ENCODE measurements around the gene GPR153. TPM values are rescaled to one million over a fixed set of nuclear protein-coding genes. Genes with fewer than 3 reads are reported as not detected.

GPR153 gene
- total RNA-seq, 2 experiments from 2014 or later: 0.34 to 0.41 TPM

DNA sequence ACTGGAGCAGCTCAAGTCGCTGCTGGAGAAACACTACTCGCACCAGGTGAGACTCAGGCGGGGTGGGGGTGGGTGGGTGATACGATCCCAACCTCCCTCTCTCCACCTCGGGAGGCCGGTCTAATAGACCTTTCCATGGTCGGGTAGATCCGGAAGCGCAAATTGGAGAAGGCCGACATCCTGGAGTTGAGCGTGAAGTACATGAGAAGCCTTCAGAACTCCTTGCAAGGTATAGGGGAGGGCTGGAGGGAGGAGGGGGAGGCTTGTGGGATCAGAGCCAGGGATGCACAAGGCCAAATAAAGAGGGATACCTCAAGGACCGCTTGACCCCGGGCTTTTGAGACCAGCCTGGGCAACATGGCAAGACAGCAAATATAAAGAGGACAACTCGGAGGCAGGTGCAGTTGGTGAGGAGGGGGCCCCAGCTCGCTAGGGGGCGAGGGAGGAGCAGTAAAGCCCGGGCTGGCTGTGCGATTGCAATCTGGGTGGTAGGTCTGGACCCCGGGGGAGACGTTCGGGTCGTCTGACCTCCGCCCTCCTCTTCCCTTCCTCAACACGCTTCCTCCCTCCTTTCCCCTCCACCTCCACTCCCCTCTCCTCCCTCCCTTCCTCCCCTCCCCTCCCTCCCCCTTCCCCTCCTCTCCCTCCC, 16.4 kb downstream of the GPR153 start:
- ChIA-PET CTCF (interaction anchor here (0.5 to 4.5 kb wide), 12 partner anchors 14 to 310 kb away, joined by 3 to 83 read pairs (median 3); partner anchors contain the start of genes NOL9 and RNF207), POLR2A (no interaction called here)
- DNase-seq (no peak), ATAC-seq (no peak)
- TF ChIP-seq, protein P1, sequence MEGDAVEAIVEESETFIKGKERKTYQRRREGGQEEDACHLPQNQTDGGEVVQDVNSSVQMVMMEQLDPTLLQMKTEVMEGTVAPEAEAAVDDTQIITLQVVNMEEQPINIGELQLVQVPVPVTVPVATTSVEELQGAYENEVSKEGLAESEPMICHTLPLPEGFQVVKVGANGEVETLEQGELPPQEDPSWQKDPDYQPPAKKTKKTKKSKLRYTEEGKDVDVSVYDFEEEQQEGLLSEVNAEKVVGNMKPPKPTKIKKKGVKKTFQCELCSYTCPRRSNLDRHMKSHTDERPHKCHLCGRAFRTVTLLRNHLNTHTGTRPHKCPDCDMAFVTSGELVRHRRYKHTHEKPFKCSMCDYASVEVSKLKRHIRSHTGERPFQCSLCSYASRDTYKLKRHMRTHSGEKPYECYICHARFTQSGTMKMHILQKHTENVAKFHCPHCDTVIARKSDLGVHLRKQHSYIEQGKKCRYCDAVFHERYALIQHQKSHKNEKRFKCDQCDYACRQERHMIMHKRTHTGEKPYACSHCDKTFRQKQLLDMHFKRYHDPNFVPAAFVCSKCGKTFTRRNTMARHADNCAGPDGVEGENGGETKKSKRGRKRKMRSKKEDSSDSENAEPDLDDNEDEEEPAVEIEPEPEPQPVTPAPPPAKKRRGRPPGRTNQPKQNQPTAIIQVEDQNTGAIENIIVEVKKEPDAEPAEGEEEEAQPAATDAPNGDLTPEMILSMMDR (IDR thresholded peaks at IDR 0.05): no peak
- no peaks in the 10 kb centered on the region for H3K9me3 Mint-ChIP-seq
- H3K36me3 Mint-ChIP-seq (ENCODE audit: low read depth): no peaks in the 10 kb centered on the region
- H3K27me3 Mint-ChIP-seq: peaks cover 57% of the 10 kb centered on the region
- no peak overlapping the region for H3K4me3 Mint-ChIP-seq
- intact Hi-C loops (cut with micrococcal nuclease): loop anchor here (5.0 kb wide), 2 partner anchors 37 to 98 kb away; partner anchors contain the start of gene RNF207
- peaks cover 13% of the 10 kb centered on the region for H3K4me1 Mint-ChIP-seq (ENCODE audit: low read depth)
- H3K27ac Mint-ChIP-seq: no peak overlapping the region

DNA sequence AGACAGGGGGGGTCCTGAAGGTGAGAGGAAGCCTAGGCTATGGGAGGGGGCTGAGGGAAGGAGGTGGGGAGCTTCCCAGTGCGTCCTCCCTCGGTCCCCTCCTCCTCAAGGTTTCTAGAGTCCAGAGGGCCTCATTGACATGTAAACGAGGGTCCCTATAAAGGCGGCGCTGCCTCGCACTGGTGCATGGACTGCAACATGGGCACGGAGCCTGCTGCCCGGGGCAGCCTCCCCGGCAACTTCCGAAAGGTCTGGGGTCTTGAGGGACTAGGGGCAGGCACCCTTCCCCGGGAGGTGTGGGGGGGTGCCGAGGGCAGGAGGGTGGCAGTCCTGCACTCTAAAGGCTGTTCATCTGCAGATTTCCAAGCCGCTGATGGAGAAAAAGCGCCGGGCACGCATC, 16.9 kb downstream of the GPR153 start, which contains the start of gene HES3:
Gene HES3, plus strand, starts transcription at position 187 of the 400 bp plus-strand sequence. Its CDS starts 187 bp downstream, at position 374.
- no peak within 1 kb of the TSS for H3K4me3 Mint-ChIP-seq
- H3K9me3 Mint-ChIP-seq: no peaks in the 10 kb centered on the region
- H3K27me3 Mint-ChIP-seq: peaks cover 62% of the 10 kb centered on the region
- intact Hi-C loops (cut with micrococcal nuclease): no loop called here
- no peak for ATAC-seq
- no peak for DNase-seq
- CTCF ChIA-PET: interaction anchor here (1.0 to 3.7 kb wide), 5 partner anchors 37 to 310 kb away, joined by 3 to 14 read pairs (median 3); partner anchors contain the start of genes NOL9 and RNF207
- peaks cover 14% of the 10 kb centered on the region for H3K4me1 Mint-ChIP-seq (ENCODE audit: low read depth)
- POLR2A ChIA-PET: no interaction called here
- no peak within 1 kb of the TSS for H3K27ac Mint-ChIP-seq
- TF ChIP-seq, protein P1 (IDR thresholded peaks at IDR 0.05): no peak
- no peaks in the 10 kb centered on the region for H3K36me3 Mint-ChIP-seq (ENCODE audit: low read depth)

DNA sequence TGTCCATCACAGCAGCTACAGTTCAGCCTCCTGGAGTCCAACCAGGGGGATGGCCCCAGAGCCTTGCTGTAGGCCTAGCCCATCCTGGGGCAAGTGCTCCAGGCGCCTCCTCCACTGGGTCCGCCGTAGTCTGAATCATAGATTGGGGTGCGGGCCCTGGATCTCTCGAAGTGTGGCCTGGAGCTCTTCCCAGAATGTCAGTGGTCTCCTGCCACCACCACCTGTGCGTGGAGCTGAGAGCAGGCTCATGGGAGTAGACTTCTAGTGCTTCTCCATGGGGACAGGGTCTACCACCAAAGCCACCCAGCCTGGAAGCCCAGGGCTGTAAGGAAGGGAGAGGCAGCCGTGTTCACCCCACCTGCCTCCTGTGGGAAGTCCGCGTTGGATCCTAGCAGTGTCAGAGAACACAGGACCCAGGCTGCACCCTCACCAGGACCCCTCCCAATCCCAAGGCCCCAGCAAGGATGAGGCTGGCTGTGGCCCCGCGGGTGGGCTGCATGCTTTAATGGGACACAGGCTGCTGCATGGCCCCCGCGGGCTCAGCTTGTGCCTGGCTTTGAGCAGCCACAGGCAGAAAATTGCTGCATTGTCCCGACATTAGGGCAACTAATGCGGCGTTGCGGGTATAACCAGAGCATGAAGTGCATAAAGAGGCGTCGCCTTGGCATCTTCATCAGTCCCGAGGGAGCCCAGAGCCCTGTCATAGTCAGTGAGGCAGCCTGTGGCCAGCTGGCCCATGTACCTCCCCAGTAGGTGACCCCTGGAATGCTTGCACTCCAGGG, 17.7 kb downstream of the GPR153 start:
- CTCF ChIA-PET: interaction anchor here (1.2 to 2.5 kb wide), 2 partner anchors 134 to 161 kb away, joined by 3 to 8 read pairs; no protein-coding TSS in a partner anchor
- Mint-ChIP-seq H3K4me3 (no peak overlapping the region), H3K9me3 (no peaks in the 10 kb centered on the region), H3K4me1 (ENCODE audit: low read depth) (peaks cover 15% of the 10 kb centered on the region), H3K27ac (no peak overlapping the region), H3K36me3 (ENCODE audit: low read depth) (no peaks in the 10 kb centered on the region), H3K27me3 (peaks cover 63% of the 10 kb centered on the region)
- POLR2A ChIA-PET: no interaction called here
- no peak for ATAC-seq
- TF ChIP-seq, protein P1 (IDR thresholded peaks at IDR 0.05): no peak
- intact Hi-C loops (cut with micrococcal nuclease): no loop called here
- no peak for DNase-seq

DNA sequence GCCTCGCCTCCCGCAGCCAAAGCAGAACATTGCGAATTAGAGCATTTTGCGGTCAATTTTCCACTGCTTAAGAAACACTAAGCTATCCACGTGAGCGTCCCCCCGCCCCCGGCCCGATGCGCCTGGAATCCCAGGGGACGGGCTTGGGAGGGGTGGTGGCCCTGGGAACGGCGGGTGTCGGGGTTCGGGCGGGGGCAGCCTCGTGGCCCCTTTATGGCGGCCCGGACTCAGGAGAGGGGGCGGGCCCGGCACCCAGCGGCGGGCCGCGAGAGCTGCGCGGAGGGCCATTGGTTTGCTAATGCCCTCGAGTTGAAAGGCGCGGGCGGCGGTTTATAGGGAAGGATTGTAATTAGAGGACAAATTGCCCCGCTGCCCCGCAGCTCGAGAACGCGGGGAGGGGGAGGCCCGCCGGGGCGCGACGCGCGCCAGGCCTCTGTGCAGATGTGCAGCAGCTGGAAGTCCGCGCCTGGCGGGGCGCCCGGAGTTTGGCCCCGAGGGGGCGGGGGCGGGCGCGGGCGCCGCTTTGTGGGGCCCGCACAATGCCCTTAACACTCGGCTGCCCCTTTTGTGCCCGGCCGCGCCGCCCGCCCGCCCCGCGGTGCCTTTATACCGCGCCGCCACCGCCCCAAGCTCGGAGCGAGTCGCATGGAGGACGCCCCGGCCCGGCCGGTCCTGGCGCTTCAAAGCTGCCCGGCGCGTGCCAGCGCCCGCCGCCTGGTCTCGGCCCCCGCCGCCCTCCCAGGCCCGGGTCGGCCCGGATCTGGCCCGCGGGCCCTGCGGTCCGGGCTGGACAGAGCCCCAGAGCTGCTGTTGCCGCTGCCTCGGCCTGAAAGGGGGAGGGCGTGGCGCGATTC, 18.8 kb downstream of the GPR153 start:
- intact Hi-C loops (cut with micrococcal nuclease): no loop called here

More for the DNA sequence above, 18.8 kb downstream of the GPR153 start:
- Mint-ChIP-seq H3K27me3 (peaks cover 56% of the 10 kb centered on the region), H3K27ac (no peak overlapping the region), H3K36me3 (ENCODE audit: low read depth) (no peaks in the 10 kb centered on the region), H3K4me1 (ENCODE audit: low read depth) (peaks cover 15% of the 10 kb centered on the region), H3K9me3 (no peaks in the 10 kb centered on the region), H3K4me3 (no peak overlapping the region)
- TF ChIP-seq, protein P1 (IDR thresholded peaks at IDR 0.05): no peak
- DNase-seq (no peak), ATAC-seq (no peak)
- POLR2A ChIA-PET: interaction anchor here (1.0 kb wide), 1 partner anchor 22 kb away, joined by 3 read pairs; no protein-coding TSS in a partner anchor
- CTCF ChIA-PET: interaction anchor here (0.9 to 2.6 kb wide), 4 partner anchors 19 to 213 kb away, joined by 3 to 13 read pairs (median 6); partner anchors contain the start of gene GPR153

Data from activated CD8-positive, alpha-beta T cell treated with anti-CD3 and anti-CD28 coated beads for 36 hours (primary cell).